Activated B cell treated with CpG ODN at 0.5 μM for 24 hours (primary cell): Measurements from ENCODE around the gene IGSF21. TPM values are rescaled to one million over a fixed set of nuclear protein-coding genes. Genes with fewer than 3 reads are reported as not detected.

Experiments used
- ATAC-seq: fragments of 200-7000 bp; cut with Tn5 transposase; one replicate; pipeline ENCODE4 v1.10.0; 2021; ENCODE audit warnings: low read depth, mild to moderate bottlenecking, moderate library complexity
- CTCF ChIA-PET: fragments of 350-600 bp; sonication (Branson Sonifier 250); formaldehyde crosslinking; loops from one replicate; lab custom pipeline; 2021; ENCODE audit warnings: antibody characterized with exemption; lab: Charles Lee
- POLR2A ChIA-PET: fragments of 350-600 bp; sonication (Branson Sonifier 250); formaldehyde crosslinking; loops from one replicate; lab custom pipeline; 2021; ENCODE audit warnings: antibody characterized with exemption; lab: Charles Lee
- DNase-seq: peaks from one replicate; pipeline ENCODE4 v3.0.0; 2022
- H3K27ac Mint-ChIP-seq: one replicate; pipeline ENCODE4 v1.8.0; 2020; ENCODE audit warnings: mixed read lengths
- H3K27me3 Mint-ChIP-seq: one replicate; pipeline ENCODE4 v1.8.0; 2021; ENCODE audit warnings: mixed read lengths
- H3K36me3 Mint-ChIP-seq: one replicate; pipeline ENCODE4 v1.8.0; 2021; ENCODE audit warnings: low read depth, mixed read lengths
- H3K4me1 Mint-ChIP-seq: one replicate; pipeline ENCODE4 v1.8.0; 2021; ENCODE audit warnings: mixed read lengths
- H3K4me3 Mint-ChIP-seq: one replicate; pipeline ENCODE4 v1.8.0; 2020; ENCODE audit warnings: mild to moderate bottlenecking, mixed read lengths
- H3K9me3 Mint-ChIP-seq: one replicate; pipeline ENCODE4 v1.8.0; 2020; ENCODE audit warnings: mixed read lengths
- intact Hi-C: fragments of 100-400 bp; cut with micrococcal nuclease; formaldehyde crosslinking; loops from one replicate; pipeline ENCODE4 v1.15.1; 2024
- total RNA-seq: library from RNA; stranded (reverse); gene quantifications from 2 replicates; pipeline ENCODE4 v1.2.3, GENCODE V29; 2022
- TF ChIP-seq, protein P1 (sequence below): fragments of 200-600 bp; IDR thresholded peaks from one replicate; pipeline ENCODE4 v1.8.0; 2022; ENCODE audit warnings: antibody characterized with exemption, mild to moderate bottlenecking

IGSF21 gene
- total RNA-seq, 1 donor from 2014 or later, result not detected

DNA sequence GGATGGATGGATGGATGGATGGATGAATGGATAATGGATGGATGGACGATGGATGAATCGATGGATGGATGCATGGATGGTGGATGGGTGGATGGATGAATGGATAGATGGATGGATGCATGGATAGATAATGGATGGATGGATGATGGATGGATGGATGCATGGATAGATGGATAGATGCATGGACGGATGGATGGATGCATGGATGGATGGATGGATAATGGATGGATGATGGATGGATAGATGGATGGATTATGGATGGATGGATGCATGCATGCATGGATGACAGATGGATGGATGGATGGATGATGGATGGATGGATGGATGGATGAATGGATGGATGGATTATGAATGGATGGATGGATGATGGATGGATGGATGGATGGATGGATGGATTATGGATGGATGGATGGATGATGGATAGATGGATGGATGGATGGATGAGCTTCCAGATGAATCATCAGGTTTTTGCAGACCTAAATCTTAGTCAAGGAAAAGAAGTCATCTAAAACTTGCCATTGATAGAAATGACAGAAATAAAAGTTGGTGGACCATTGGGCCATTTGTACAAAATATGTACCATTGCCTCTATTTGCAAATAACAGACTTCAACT is 197.7 kb downstream of the IGSF21 start:
- POLR2A ChIA-PET, result no interaction called here
- H3K36me3 Mint-ChIP-seq, result no peaks in the 10 kb centered on the region

DNA sequence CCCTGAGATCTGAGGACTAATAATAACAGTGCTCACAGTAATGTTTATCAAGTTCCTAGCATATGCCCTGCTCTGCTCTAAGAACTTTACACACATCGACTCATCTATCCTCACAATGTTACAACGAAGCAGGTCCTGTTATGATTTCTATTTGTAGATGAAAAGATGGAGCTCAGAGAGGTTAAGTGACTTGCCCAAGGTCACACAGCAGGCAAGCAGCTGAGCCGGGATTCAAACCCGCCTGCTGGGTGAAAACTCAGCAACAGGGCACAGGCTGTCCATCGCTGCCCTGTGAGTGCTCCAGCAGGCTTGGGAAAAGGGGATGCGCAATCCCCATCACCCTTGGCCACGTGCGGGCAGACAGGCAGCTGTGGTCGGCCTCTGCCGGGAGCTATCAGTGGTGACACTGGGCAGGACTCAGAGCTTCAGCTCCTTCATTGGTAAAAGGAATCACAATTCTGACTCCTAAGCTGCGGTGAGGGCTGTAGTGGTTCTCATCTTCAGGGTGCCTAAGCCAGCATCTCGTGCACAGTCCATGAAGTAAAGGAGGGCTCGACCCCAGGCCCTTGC is 199.8 kb downstream of the IGSF21 start:
- TF ChIP-seq, protein P1, sequence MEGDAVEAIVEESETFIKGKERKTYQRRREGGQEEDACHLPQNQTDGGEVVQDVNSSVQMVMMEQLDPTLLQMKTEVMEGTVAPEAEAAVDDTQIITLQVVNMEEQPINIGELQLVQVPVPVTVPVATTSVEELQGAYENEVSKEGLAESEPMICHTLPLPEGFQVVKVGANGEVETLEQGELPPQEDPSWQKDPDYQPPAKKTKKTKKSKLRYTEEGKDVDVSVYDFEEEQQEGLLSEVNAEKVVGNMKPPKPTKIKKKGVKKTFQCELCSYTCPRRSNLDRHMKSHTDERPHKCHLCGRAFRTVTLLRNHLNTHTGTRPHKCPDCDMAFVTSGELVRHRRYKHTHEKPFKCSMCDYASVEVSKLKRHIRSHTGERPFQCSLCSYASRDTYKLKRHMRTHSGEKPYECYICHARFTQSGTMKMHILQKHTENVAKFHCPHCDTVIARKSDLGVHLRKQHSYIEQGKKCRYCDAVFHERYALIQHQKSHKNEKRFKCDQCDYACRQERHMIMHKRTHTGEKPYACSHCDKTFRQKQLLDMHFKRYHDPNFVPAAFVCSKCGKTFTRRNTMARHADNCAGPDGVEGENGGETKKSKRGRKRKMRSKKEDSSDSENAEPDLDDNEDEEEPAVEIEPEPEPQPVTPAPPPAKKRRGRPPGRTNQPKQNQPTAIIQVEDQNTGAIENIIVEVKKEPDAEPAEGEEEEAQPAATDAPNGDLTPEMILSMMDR, result no peak

More for the DNA sequence above, 197.7 kb downstream of the IGSF21 start:
- CTCF ChIA-PET, result no interaction called here
- Mint-ChIP-seq H3K27me3 (no peaks in the 10 kb centered on the region), H3K4me3 (no peak overlapping the region), H3K9me3 (no peaks in the 10 kb centered on the region), H3K27ac (no peak overlapping the region), H3K4me1 (no peaks in the 10 kb centered on the region)
- ATAC-seq, result no peak
- intact Hi-C loops, result loop anchor here (10.0 kb wide), 1 partner anchor 640 kb away; no protein-coding TSS in a partner anchor
- DNase-seq, result no peak
- TF ChIP-seq, protein P1, result no peak

DNA sequence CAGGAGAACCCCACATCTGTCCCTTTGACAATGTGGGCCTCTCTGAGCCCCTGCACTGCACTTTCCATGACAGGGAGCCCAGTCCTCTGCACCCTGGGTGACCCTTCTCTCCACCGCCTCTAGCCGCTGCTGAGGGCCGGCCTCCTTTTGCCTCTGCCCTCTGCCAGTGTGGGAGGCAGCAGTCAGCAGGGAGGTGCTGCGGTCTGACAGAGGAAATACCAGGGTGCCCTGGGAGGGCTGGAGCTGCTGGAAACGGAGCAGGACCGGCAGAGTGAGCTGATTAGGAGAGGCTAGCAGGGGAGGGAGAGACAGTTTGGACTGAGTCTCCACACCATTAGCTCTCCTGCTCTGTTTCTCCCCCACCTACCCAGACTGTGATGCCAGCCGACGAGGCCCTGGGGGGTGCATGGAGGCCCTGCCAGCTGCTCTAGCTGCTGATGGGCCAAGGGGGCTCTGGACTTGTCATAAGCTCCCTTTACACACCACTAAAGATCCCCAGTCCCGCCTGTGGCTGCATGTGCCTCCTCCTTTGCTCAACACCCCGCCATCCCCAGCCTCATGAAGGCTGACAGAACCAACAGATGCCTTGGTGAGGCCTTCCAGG is 202.1 kb downstream of the IGSF21 start:
- Mint-ChIP-seq H3K27me3 (peaks cover 2% of the 10 kb centered on the region), H3K27ac (no peak overlapping the region), H3K36me3 (no peaks in the 10 kb centered on the region), H3K4me1 (no peaks in the 10 kb centered on the region), H3K4me3 (no peak overlapping the region), H3K9me3 (peaks cover 3% of the 10 kb centered on the region)
- POLR2A ChIA-PET, result no interaction called here
- ATAC-seq (no peak), DNase-seq (no peak)
- TF ChIP-seq, protein P1, result no peak
- intact Hi-C loops, result loop anchor here (10.0 kb wide), 1 partner anchor 645 kb away; no protein-coding TSS in a partner anchor
- CTCF ChIA-PET, result no interaction called here

More for the DNA sequence above, 199.8 kb downstream of the IGSF21 start:
- no peak for DNase-seq
- intact Hi-C loops, result loop anchor here (10.0 kb wide), 1 partner anchor 643 kb away; no protein-coding TSS in a partner anchor
- Mint-ChIP-seq H3K27ac (no peak overlapping the region), H3K4me1 (no peaks in the 10 kb centered on the region), H3K4me3 (no peak overlapping the region), H3K36me3 (no peaks in the 10 kb centered on the region), H3K27me3 (peaks cover 2% of the 10 kb centered on the region), H3K9me3 (peaks cover 3% of the 10 kb centered on the region)
- ChIA-PET CTCF (no interaction called here), POLR2A (no interaction called here)
- ATAC-seq, result no peak

DNA sequence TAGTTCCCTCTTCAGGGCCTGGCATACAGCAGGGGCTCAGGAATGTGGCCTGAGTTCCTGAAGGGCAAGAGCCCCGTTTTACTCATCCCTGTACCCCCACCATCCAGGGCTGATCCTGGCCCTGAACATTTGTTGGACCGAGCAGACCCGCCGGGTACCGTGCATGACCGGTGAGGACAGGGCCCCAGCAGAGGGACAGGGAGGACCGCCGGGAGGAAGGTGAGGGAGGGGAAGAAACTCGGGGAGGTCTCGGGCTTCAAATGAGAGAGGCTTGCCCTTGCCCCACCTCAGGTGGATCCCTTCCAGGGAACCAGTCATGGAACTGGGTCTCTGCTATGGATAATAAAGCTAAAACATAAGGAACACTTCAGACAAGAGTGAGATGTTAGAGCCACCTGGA is 205.4 kb downstream of the IGSF21 start:
- ATAC-seq (no peak), DNase-seq (no peak)
- Mint-ChIP-seq H3K27me3 (peaks cover 2% of the 10 kb centered on the region), H3K4me3 (no peak overlapping the region), H3K36me3 (no peaks in the 10 kb centered on the region), H3K27ac (no peak overlapping the region), H3K4me1 (no peaks in the 10 kb centered on the region), H3K9me3 (peaks cover 3% of the 10 kb centered on the region)
- TF ChIP-seq, protein P1, result no peak
- CTCF ChIA-PET, result no interaction called here
- intact Hi-C loops, result no loop called here
- POLR2A ChIA-PET, result no interaction called here

DNA sequence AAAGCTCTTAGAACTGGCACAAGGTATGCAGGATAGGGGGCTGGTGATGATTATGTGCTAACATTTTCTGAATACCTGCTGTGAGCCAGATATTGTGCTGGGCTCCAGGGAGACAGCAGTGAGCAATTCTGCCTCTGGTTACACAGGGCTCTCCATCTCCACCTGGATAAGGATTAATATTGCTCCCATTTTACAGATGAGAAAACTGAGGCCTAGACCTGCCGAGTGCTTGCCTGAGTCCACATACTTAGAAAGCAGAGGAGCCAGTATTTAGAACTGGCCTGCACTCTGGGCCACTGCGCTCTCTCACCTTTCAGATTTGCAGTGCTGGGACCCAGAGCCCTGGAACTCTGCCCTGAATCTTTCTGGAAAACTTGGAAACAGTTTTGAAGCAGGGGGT is 205.9 kb downstream of the IGSF21 start:
- no peak for DNase-seq
- intact Hi-C loops, result no loop called here
- Mint-ChIP-seq H3K36me3 (no peaks in the 10 kb centered on the region), H3K27me3 (peaks cover 2% of the 10 kb centered on the region), H3K4me1 (no peaks in the 10 kb centered on the region), H3K27ac (no peak overlapping the region), H3K4me3 (no peak overlapping the region), H3K9me3 (peaks cover 3% of the 10 kb centered on the region)
- ChIA-PET CTCF (no interaction called here), POLR2A (no interaction called here)
- no peak for ATAC-seq
- TF ChIP-seq, protein P1, result no peak
